ENCODE results near the gene KLF11.

Gene KLF11

GRCh38 chr2:10019174-10019573 lies 24.2 kb upstream of the KLF11 start:
- peaks cover 0 to 12% (median 7%) of the 10 kb centered on the region in 5 experiments for H3K9me3 ChIP-seq (ENCODE audit: control extremely low read depth in 1 of 5, control insufficient read depth in 4 of 5, insufficient read depth in 2 of 5, low read depth in 1 of 5, low read length in 4 of 5)
- WGBS (ENCODE audit: insufficient coverage), result 100% methylated on average over 4 of the region's 8 CpGs
- no peaks in the 10 kb centered on the region for H3K36me3 ChIP-seq (ENCODE audit: control insufficient read depth in 4 of 4, insufficient read depth in 4 of 4, low read length in 3 of 4)
- no peak for DNase-seq
- no peak overlapping the region for H3K4me3 ChIP-seq (ENCODE audit: control insufficient read depth in 1 of 7, extremely low read depth in 1 of 7, insufficient read depth in 4 of 7, low read depth in 2 of 7, low read length in 6 of 7)
- CTCF ChIA-PET, result interaction anchor here (0.8 to 3.6 kb wide), 3 partner anchors 12 to 35 kb away, joined by 3 to 15 read pairs (median 5); no protein-coding TSS in a partner anchor
- POLR2A ChIA-PET, result no interaction called here
- no peak overlapping the region for H3K27ac ChIP-seq (ENCODE audit: insufficient read depth in 1 of 2, low read depth in 1 of 2, low read length in 2 of 2, poor library complexity in 1 of 2, severe bottlenecking in 2 of 2)
- H3K27me3 ChIP-seq (replicated peaks in 2 of 5; ENCODE audit: control insufficient read depth in 4 of 5, insufficient read depth in 5 of 5, low read length in 4 of 5), result peaks cover 0 to 5% (median 0%) of the 10 kb centered on the region in 5 experiments
- peaks cover 0 to 4% (median 1%) of the 10 kb centered on the region in 4 experiments for H3K4me1 ChIP-seq (ENCODE audit: control extremely low read depth in 1 of 4, control insufficient read depth in 4 of 4, insufficient read depth in 4 of 4, low read length in 3 of 4)

GRCh38 chr2:10019602-10020400 lies 23.5 kb upstream of the KLF11 start:
- CTCF ChIA-PET, result interaction anchor here (0.8 to 3.6 kb wide), 6 partner anchors 9 to 36 kb away, joined by 3 to 15 read pairs (median 4); no protein-coding TSS in a partner anchor
- WGBS (ENCODE audit: insufficient coverage), result 82% methylated on average over 17 of the region's 27 CpGs
- DNase-seq, result no peak
- Histone ChIP-seq H3K4me3 (ENCODE audit: control insufficient read depth in 1 of 7, extremely low read depth in 1 of 7, insufficient read depth in 4 of 7, low read depth in 2 of 7, low read length in 6 of 7) (no peak overlapping the region), H3K4me1 (ENCODE audit: control extremely low read depth in 1 of 4, control insufficient read depth in 4 of 4, insufficient read depth in 4 of 4, low read length in 3 of 4) (peaks cover 0 to 4% (median 1%) of the 10 kb centered on the region in 4 experiments), H3K36me3 (ENCODE audit: control insufficient read depth in 4 of 4, insufficient read depth in 4 of 4, low read length in 3 of 4) (no peaks in the 10 kb centered on the region), H3K9me3 (ENCODE audit: control extremely low read depth in 1 of 5, control insufficient read depth in 4 of 5, insufficient read depth in 2 of 5, low read depth in 1 of 5, low read length in 4 of 5) (peaks cover 0 to 12% (median 7%) of the 10 kb centered on the region in 5 experiments), H3K27me3 (replicated peaks in 2 of 5; ENCODE audit: control insufficient read depth in 4 of 5, insufficient read depth in 5 of 5, low read length in 4 of 5) (peaks cover 0 to 5% (median 0%) of the 10 kb centered on the region in 5 experiments), H3K27ac (ENCODE audit: insufficient read depth in 1 of 2, low read depth in 1 of 2, low read length in 2 of 2, poor library complexity in 1 of 2, severe bottlenecking in 2 of 2) (no peak overlapping the region)
- POLR2A ChIA-PET, result interaction anchor here (1.0 kb wide), 1 partner anchor 9 kb away, joined by 3 read pairs; no protein-coding TSS in a partner anchor

GRCh38 chr2:10022041-10022421 lies 21.3 kb upstream of the KLF11 start:
- H3K4me3 ChIP-seq (ENCODE audit: control insufficient read depth in 1 of 7, extremely low read depth in 1 of 7, insufficient read depth in 4 of 7, low read depth in 2 of 7, low read length in 6 of 7), result no peak overlapping the region
- DNase-seq, result no peak
- peaks cover 0 to 10% (median 3%) of the 10 kb centered on the region in 5 experiments for H3K9me3 ChIP-seq (ENCODE audit: control extremely low read depth in 1 of 5, control insufficient read depth in 4 of 5, insufficient read depth in 2 of 5, low read depth in 1 of 5, low read length in 4 of 5)
- peaks cover 0 to under 1% (median 0%) of the 10 kb centered on the region in 5 experiments for H3K27me3 ChIP-seq (replicated peaks in 2 of 5; ENCODE audit: control insufficient read depth in 4 of 5, insufficient read depth in 5 of 5, low read length in 4 of 5)
- no peak overlapping the region for H3K27ac ChIP-seq (ENCODE audit: insufficient read depth in 1 of 2, low read depth in 1 of 2, low read length in 2 of 2, poor library complexity in 1 of 2, severe bottlenecking in 2 of 2)
- ChIA-PET CTCF (interaction anchor here (0.8 to 1.6 kb wide), 4 partner anchors 12 to 209 kb away, joined by 3 to 5 read pairs (median 3); no protein-coding TSS in a partner anchor), POLR2A (interaction anchor here (1.0 kb wide), 1 partner anchor 38 kb away, joined by 3 read pairs; no protein-coding TSS in a partner anchor)
- peaks cover 0 to 4% (median 1%) of the 10 kb centered on the region in 4 experiments for H3K4me1 ChIP-seq (ENCODE audit: control extremely low read depth in 1 of 4, control insufficient read depth in 4 of 4, insufficient read depth in 4 of 4, low read length in 3 of 4)
- 97% methylated on average over 12 of the region's 16 CpGs for WGBS (ENCODE audit: insufficient coverage)
- no peaks in the 10 kb centered on the region for H3K36me3 ChIP-seq (ENCODE audit: control insufficient read depth in 4 of 4, insufficient read depth in 4 of 4, low read length in 3 of 4)

- CTCF ChIA-PET, result interaction anchor here (0.8 to 1.6 kb wide), 2 partner anchors 12 to 209 kb away, joined by 3 to 5 read pairs; no protein-coding TSS in a partner anchor
- POLR2A ChIA-PET, result no interaction called here
- Histone ChIP-seq H3K27me3 (replicated peaks in 2 of 5; ENCODE audit: control insufficient read depth in 4 of 5, insufficient read depth in 5 of 5, low read length in 4 of 5) (no peaks in the 10 kb centered on the region), H3K36me3 (ENCODE audit: control insufficient read depth in 4 of 4, insufficient read depth in 4 of 4, low read length in 3 of 4) (no peaks in the 10 kb centered on the region), H3K9me3 (ENCODE audit: control extremely low read depth in 1 of 5, control insufficient read depth in 4 of 5, insufficient read depth in 2 of 5, low read depth in 1 of 5, low read length in 4 of 5) (peaks cover 0 to 7% (median 0%) of the 10 kb centered on the region in 5 experiments), H3K4me1 (ENCODE audit: control extremely low read depth in 1 of 4, control insufficient read depth in 4 of 4, insufficient read depth in 4 of 4, low read length in 3 of 4) (peaks cover 0 to 4% (median 1%) of the 10 kb centered on the region in 4 experiments), H3K27ac (ENCODE audit: insufficient read depth in 1 of 2, low read depth in 1 of 2, low read length in 2 of 2, poor library complexity in 1 of 2, severe bottlenecking in 2 of 2) (no peak overlapping the region), H3K4me3 (ENCODE audit: control insufficient read depth in 1 of 7, extremely low read depth in 1 of 7, insufficient read depth in 4 of 7, low read depth in 2 of 7, low read length in 6 of 7) (no peak overlapping the region)
- WGBS (ENCODE audit: insufficient coverage), result 100% methylated on average over 4 of the region's 4 CpGs
- DNase-seq, result no peak
Measured at GRCh38 chr2:10022445-10022844, 20.9 kb upstream of the KLF11 start.

- CTCF ChIA-PET, result interaction anchor here (1.0 kb wide), 1 partner anchor 10 kb away, joined by 4 read pairs; no protein-coding TSS in a partner anchor
- WGBS (ENCODE audit: insufficient coverage), result 95% methylated on average over 8 of the region's 10 CpGs
- no peaks in the 10 kb centered on the region for H3K27me3 ChIP-seq (replicated peaks in 2 of 5; ENCODE audit: control insufficient read depth in 4 of 5, insufficient read depth in 5 of 5, low read length in 4 of 5)
Measured at GRCh38 chr2:10022966-10023662, 20.2 kb upstream of the KLF11 start.

GRCh38 chr2:10026940-10027569 lies 16.3 kb upstream of the KLF11 start:
- Histone ChIP-seq H3K4me3 (ENCODE audit: control insufficient read depth in 1 of 7, extremely low read depth in 1 of 7, insufficient read depth in 4 of 7, low read depth in 2 of 7, low read length in 6 of 7) (no peak overlapping the region), H3K36me3 (ENCODE audit: control insufficient read depth in 4 of 4, insufficient read depth in 4 of 4, low read length in 3 of 4) (no peaks in the 10 kb centered on the region), H3K4me1 (ENCODE audit: control extremely low read depth in 1 of 4, control insufficient read depth in 4 of 4, insufficient read depth in 4 of 4, low read length in 3 of 4) (peaks cover 6 to 24% (median 18%) of the 10 kb centered on the region in 4 experiments), H3K9me3 (ENCODE audit: control extremely low read depth in 1 of 5, control insufficient read depth in 4 of 5, insufficient read depth in 2 of 5, low read depth in 1 of 5, low read length in 4 of 5) (no peaks in the 10 kb centered on the region), H3K27ac (ENCODE audit: insufficient read depth in 1 of 2, low read depth in 1 of 2, low read length in 2 of 2, poor library complexity in 1 of 2, severe bottlenecking in 2 of 2) (no peak overlapping the region), H3K27me3 (replicated peaks in 2 of 5; ENCODE audit: control insufficient read depth in 4 of 5, insufficient read depth in 5 of 5, low read length in 4 of 5) (no peaks in the 10 kb centered on the region)
- POLR2A ChIA-PET, result interaction anchor here (1.1 kb wide), 1 partner anchor 10 kb away, joined by 4 read pairs; no protein-coding TSS in a partner anchor
- WGBS (ENCODE audit: insufficient coverage), result 100% methylated on average over 6 of the region's 8 CpGs
- DNase-seq, result no peak
- CTCF ChIA-PET, result interaction anchor here (0.6 to 14.5 kb wide), 3 partner anchors 9 to 642 kb away, joined by 3 to 181 read pairs (median 6); partner anchors contain the start of gene KLF11

More at GRCh38 chr2:10022966-10023662, 20.2 kb upstream of the KLF11 start:
- H3K4me1 ChIP-seq (ENCODE audit: control extremely low read depth in 1 of 4, control insufficient read depth in 4 of 4, insufficient read depth in 4 of 4, low read length in 3 of 4), result peaks cover 0 to 4% (median 1%) of the 10 kb centered on the region in 4 experiments
- H3K4me3 ChIP-seq (ENCODE audit: control insufficient read depth in 1 of 7, extremely low read depth in 1 of 7, insufficient read depth in 4 of 7, low read depth in 2 of 7, low read length in 6 of 7), result no peak overlapping the region
- no peak for DNase-seq
- H3K36me3 ChIP-seq (ENCODE audit: control insufficient read depth in 4 of 4, insufficient read depth in 4 of 4, low read length in 3 of 4), result no peaks in the 10 kb centered on the region
- H3K9me3 ChIP-seq (ENCODE audit: control extremely low read depth in 1 of 5, control insufficient read depth in 4 of 5, insufficient read depth in 2 of 5, low read depth in 1 of 5, low read length in 4 of 5), result peaks cover 0 to 2% (median 0%) of the 10 kb centered on the region in 5 experiments
- no peak overlapping the region for H3K27ac ChIP-seq (ENCODE audit: insufficient read depth in 1 of 2, low read depth in 1 of 2, low read length in 2 of 2, poor library complexity in 1 of 2, severe bottlenecking in 2 of 2)
- POLR2A ChIA-PET, result no interaction called here

All from common myeloid progenitor, CD34-positive (primary cell).